H1 (cell line): ENCODE measurements around the gene LAMB1. TPM values are rescaled to one million over a fixed set of nuclear protein-coding genes. Genes with fewer than 3 reads are reported as not detected.

Experiments
- CHD2 ChIP-seq: IDR thresholded peaks from 2 replicates; pipeline ENCODE4 v1.6.1; 2012; ENCODE audit warnings: low read length, improper control_type of control experiment
- MAFK ChIP-seq: IDR thresholded peaks from 2 replicates; pipeline ENCODE4 v1.6.1; 2012; ENCODE audit warnings: low read depth, mild to moderate bottlenecking, improper control_type of control experiment, low read length
- PHF8 ChIP-seq: fragments of 200-600 bp; sonication (generic); conservative IDR thresholded peaks from 2 replicates; pipeline ENCODE4 v1.7.1; 2012; ENCODE audit warnings: low read depth, mild to moderate bottlenecking, inconsistent platforms, low read length, moderate library complexity
- SP1 ChIP-seq: IDR thresholded peaks from 2 replicates; pipeline ENCODE4 v1.6.1; 2011; ENCODE audit warnings: low read depth, low read length
- SUZ12 ChIP-seq: fragments of 200-600 bp; sonication (generic); IDR thresholded peaks from 2 replicates; pipeline ENCODE4 v1.6.1; 2012; ENCODE audit warnings: mild to moderate bottlenecking, inconsistent platforms, low read length, moderate library complexity, mixed read lengths
- TAF7 ChIP-seq: optimal IDR thresholded peaks from 2 replicates; pipeline ENCODE3; 2011; ENCODE audit warnings: low read depth, mild to moderate bottlenecking, inconsistent platforms, low read length, moderate library complexity, borderline replicate concordance
- polyA plus RNA-seq, 7 experiments: library from polyadenylated mRNA; depleted of rRNA in 3 of 7; stranded (reverse) in 5 of 7; unstranded in 2 of 7; fragments of >200 nt in 5 of 7; fragments of 200-250 nt in 2 of 7; gene quantifications; 1 replicate in 5 of 7; 2 replicates in 1 of 7; 4 replicates in 1 of 7; pipeline versions ENCODE4 v1.2.1 to v1.2.3, GENCODE V29; 2011 to 2013; ENCODE audit warnings: missing spikeins in 2 of 7, mixed read lengths in 2 of 7
- total RNA-seq: library from RNA; stranded (reverse); fragmentation: NEBNext Ultra II Directional; extraction: Animal tissue kit (Norgen Biotek cat#: 25700); gene quantifications from 2 replicates; pipeline ENCODE4 v1.2.1, GENCODE V29; 2021

The LAMB1 gene
- total and polyA plus RNA-seq, 2 of the 8 experiments (the other 6 are each of a cell fraction or from before 2014, with no cell fraction given): 31.9 to 38.5 TPM

- TF ChIP-seq TAF7: no peak
- no peak for TF ChIP-seq CHD2
- no peak for TF ChIP-seq MAFK
- TF ChIP-seq SUZ12: no peak
- TF ChIP-seq SP1: no peak
- TF ChIP-seq PHF8: no peak
Measured at GRCh38 chr7:108007261-108007660, 4.3 kb upstream of the LAMB1 start (continued).
